ENCODE results near the gene MS4A7.

DNA sequence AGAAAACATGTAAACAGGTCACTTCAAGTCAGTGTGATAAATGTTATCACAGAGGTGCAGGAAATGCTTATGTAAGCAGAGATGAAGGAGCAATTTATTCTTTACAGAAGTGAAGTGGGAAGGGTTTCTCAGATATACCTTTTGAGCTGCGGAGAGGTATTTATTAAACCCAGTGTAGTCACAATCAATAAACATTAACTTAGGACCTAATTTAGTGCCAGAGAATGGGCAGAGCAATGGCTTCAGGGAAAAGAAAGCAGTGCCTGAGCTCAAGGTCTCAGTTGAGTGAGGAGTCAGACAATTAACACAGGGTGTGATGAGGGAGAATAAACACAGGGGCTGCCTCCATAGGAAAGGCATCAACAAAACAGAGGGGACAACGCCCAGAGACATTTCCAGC is 52.9 kb downstream of the MS4A7 start:
- TF ChIP-seq EZH2 (IDR thresholded peaks at IDR 0.05), result no peak
- no peak for TF ChIP-seq FOXP2 (optimal IDR thresholded peaks at IDR 0.05; ENCODE audit: control extremely low read depth, extremely low read length, insufficient read depth)

All from SK-N-MC (cell line).